Right lobe of liver (tissue), 4 donors: ENCODE measurements around the gene PSG1.
"Not testable (repeated sequence)": the region's sequence is repeated elsewhere in the genome, so short reads cannot be mapped to it uniquely, and the experiment has no call there.

Experiments used
- CTCF ChIP-seq, 4 donors: fragments of 200-600 bp in 3 of 4; fragments of 450-650 bp in 1 of 4; IDR thresholded peaks; one replicate each; pipeline versions ENCODE4 v1.5.1 to v1.8.0; 2016 to 2022; ENCODE audit warnings: antibody characterized with exemption in 4 of 4, mild to moderate bottlenecking in 2 of 4
- POLR2A ChIP-seq: fragments of 450-650 bp; IDR thresholded peaks from one replicate; pipeline ENCODE4 v1.6.1; 2017; ENCODE audit warnings: antibody characterized with exemption, mild to moderate bottlenecking
- donor health status: DM: no; HTN: no; CAD: no.
- donor health status: DM: no; HTN: no; CAD: no.
- donor health status: DM: no; HTN: yes; CAD: no.

DNA sequence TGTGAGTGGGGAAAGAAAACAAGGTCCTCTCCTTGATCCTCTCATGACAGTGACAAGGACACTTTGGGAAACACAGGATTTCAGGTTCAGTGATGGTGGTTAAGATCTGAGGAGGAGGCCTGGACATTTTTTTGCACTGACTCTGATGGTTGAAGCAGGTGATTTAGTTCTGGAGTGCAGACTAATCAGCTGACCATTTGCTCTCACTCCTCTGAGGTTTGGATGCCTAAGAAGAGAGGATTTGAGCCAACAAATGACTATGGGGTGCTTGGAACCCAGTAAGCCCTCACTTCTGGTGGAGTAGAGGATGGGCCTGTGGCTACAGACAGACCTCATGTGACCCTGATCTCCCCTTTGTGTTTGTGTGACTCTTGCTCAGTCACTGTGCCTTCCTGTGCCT lies 2.9 kb downstream of the PSG1 start:
- not testable (repeated sequence) for TF ChIP-seq CTCF (IDR thresholded peaks at IDR 0.05); POLR2A
